ENCODE results near the gene CMC2.

Gene CMC2

DNA sequence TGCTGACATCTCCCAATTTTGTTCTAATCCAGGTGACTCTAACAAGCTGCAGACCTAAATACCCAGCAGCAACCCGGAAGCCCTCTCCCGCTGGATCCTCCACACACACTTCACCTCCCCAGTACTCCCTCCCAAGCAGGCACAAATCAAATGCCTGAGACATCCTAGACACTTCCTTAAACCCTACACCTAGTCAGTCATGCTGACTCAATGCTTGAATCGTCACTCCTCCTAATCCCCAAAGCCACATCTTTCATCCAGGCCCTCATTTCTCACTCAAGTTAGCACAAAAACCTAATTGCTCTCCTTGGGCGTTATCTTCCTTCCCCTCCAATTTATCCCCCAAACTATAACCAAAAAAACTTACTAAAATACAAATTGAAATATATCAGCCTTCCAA is 32.7 kb downstream of the CMC2 start:
- Histone ChIP-seq H3K36me3 (peaks cover 33% of the 10 kb centered on the region), H3K9me3 (no peaks in the 10 kb centered on the region), H3K27me3 (no peaks in the 10 kb centered on the region), H3K27ac (no peak overlapping the region), H3K4me1 (ENCODE audit: control insufficient read depth in 1 of 2, insufficient read depth in 1 of 2, low read depth in 1 of 2, low read length in 1 of 2) (no peaks in the 10 kb centered on the region), H3K4me3 (ENCODE audit: low read depth in 1 of 2, low read length in 1 of 2) (no peak overlapping the region)
- TF ChIP-seq, protein P1, sequence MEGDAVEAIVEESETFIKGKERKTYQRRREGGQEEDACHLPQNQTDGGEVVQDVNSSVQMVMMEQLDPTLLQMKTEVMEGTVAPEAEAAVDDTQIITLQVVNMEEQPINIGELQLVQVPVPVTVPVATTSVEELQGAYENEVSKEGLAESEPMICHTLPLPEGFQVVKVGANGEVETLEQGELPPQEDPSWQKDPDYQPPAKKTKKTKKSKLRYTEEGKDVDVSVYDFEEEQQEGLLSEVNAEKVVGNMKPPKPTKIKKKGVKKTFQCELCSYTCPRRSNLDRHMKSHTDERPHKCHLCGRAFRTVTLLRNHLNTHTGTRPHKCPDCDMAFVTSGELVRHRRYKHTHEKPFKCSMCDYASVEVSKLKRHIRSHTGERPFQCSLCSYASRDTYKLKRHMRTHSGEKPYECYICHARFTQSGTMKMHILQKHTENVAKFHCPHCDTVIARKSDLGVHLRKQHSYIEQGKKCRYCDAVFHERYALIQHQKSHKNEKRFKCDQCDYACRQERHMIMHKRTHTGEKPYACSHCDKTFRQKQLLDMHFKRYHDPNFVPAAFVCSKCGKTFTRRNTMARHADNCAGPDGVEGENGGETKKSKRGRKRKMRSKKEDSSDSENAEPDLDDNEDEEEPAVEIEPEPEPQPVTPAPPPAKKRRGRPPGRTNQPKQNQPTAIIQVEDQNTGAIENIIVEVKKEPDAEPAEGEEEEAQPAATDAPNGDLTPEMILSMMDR (IDR thresholded peaks at IDR 0.05), result no peak

DNA sequence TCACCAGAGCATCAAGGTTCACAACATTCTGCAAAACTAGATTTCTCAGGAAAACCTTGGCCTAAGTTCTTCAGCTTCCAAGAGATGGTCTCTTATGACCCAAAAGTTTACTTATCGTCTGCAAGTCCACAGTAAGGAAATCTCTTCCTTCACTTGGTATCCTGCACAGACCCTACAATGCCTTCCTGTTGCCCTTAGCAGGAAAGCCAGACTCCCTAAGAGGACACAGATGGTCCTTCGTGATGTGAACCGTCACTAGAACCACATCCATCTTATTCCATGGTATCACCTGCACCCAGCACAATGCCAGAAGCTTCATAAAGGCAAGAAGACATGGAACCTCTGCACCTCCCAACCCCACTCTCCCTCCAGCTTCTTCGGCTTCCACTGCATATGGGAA is 34.1 kb downstream of the CMC2 start:
- Histone ChIP-seq H3K4me3 (ENCODE audit: low read depth in 1 of 2, low read length in 1 of 2) (no peak overlapping the region), H3K4me1 (ENCODE audit: control insufficient read depth in 1 of 2, insufficient read depth in 1 of 2, low read depth in 1 of 2, low read length in 1 of 2) (no peaks in the 10 kb centered on the region), H3K36me3 (peaks cover 33% of the 10 kb centered on the region), H3K27me3 (no peaks in the 10 kb centered on the region), H3K27ac (no peak overlapping the region), H3K9me3 (no peaks in the 10 kb centered on the region)
- TF ChIP-seq, protein P1 (IDR thresholded peaks at IDR 0.05), result no peak

DNA sequence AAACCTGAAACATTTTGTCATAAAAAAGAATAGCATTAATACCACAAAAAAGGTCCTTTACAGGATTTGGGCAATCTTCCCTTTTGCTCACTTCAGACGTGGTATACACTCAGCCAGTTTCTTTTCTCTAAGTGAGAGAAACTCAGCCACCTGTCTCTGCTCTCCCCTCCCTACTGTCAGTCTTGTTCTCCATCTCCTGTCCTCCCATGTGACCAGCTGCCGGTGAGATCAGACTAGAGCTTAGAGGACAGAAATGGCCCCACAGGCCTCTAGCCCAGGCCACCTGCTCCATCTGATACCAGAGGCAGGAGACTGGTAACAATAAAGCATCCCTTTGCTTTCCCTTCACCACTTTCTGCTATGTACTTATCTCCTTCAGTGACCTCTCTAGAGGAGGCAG is 34.9 kb downstream of the CMC2 start:
- Histone ChIP-seq H3K27ac (no peak overlapping the region), H3K27me3 (no peaks in the 10 kb centered on the region), H3K9me3 (no peaks in the 10 kb centered on the region), H3K4me1 (ENCODE audit: control insufficient read depth in 1 of 2, insufficient read depth in 1 of 2, low read depth in 1 of 2, low read length in 1 of 2) (no peaks in the 10 kb centered on the region), H3K4me3 (ENCODE audit: low read depth in 1 of 2, low read length in 1 of 2) (no peak overlapping the region), H3K36me3 (peaks cover 29% of the 10 kb centered on the region)
- TF ChIP-seq, protein P1 (IDR thresholded peaks at IDR 0.05), result no peak

DNA sequence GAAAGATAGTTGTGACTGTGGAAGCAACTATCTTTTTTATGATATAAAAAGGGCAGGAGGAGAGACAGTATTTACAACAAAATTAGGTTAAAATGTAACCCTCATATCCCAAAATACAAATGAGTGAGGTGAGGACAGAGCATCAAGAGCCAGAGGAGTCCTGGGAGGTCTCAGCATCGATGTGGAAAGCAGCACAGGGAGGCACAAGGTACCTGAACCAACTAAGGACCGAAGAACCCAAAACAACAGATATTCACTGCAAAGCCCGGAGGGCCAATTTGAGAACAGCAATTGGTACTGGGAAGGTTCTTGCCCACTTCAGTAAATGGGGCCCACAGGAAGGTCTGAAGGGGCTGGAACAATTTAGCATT is 37.6 kb downstream of the CMC2 start:
- H3K9me3 ChIP-seq, result no peaks in the 10 kb centered on the region
- no peaks in the 10 kb centered on the region for H3K27me3 ChIP-seq
- H3K4me1 ChIP-seq (ENCODE audit: control insufficient read depth in 1 of 2, insufficient read depth in 1 of 2, low read depth in 1 of 2, low read length in 1 of 2), result no peaks in the 10 kb centered on the region
- no peak overlapping the region for H3K27ac ChIP-seq
- no peak overlapping the region for H3K4me3 ChIP-seq (ENCODE audit: low read depth in 1 of 2, low read length in 1 of 2)
- H3K36me3 ChIP-seq, result peaks cover 6% of the 10 kb centered on the region
- TF ChIP-seq, protein P1 (IDR thresholded peaks at IDR 0.05), result no peak

DNA sequence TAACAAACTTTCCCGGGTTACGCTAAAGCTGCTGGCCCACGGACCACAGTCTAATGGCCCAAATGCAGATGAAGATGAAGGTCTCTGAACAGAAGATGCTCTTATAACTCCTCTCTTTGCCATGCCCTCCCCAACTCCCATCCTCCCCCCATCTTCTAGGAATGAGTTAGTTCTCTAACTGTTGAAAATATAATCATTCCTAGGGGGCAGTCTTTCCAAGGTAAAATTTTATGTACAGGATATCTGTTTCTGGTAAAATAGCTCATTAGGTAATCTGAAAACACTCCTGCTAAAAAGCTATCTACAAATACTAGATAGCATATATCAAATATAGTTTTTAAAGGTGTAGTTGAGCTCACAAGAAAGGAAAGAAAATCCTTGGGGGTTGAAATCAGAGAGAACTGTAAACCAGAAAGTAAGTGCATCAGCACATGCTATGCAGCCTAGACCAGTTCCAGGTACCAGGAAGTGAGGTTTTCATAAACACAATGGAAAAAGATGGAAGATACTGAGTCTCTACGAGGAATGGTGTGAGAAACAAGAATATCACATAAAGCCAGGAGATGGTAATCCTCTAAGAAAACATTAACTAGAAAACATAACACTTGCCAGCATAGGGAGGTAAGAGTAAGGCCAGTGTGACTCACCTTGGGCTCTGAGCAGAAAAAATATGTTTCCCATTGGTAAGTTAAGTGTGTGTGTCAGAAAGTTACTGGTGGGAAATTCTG is 38.1 kb downstream of the CMC2 start:
- Histone ChIP-seq H3K4me1 (ENCODE audit: control insufficient read depth in 1 of 2, insufficient read depth in 1 of 2, low read depth in 1 of 2, low read length in 1 of 2) (no peaks in the 10 kb centered on the region), H3K27ac (no peak overlapping the region), H3K9me3 (no peaks in the 10 kb centered on the region), H3K27me3 (no peaks in the 10 kb centered on the region), H3K4me3 (ENCODE audit: low read depth in 1 of 2, low read length in 1 of 2) (no peak overlapping the region), H3K36me3 (peaks cover 4% of the 10 kb centered on the region)
- TF ChIP-seq, protein P1 (IDR thresholded peaks at IDR 0.05), result no peak

Measured in neutrophil (primary cell).